HCT116 (cell line): ENCODE data around the gene ARTN. TPM values are rescaled to one million over a fixed set of nuclear protein-coding genes. Genes with fewer than 3 reads are reported as not detected.
A peak's percentile ranks its signal among the peaks of the same experiment; 100 is the strongest.

Experiments
- ATAC-seq: fragments of 200-7000 bp; cut with Tn5 transposase; 2 replicates; pipeline ENCODE4 v1.9.1; 2020; ENCODE audit warnings: mild to moderate bottlenecking, moderate library complexity
- BruUV-seq: library from RNA; stranded (reverse); fragments of 400-500 nt; replicated peaks from 2 replicates; lab custom pipeline; 2021; lab: Mats Ljungman, UMichigan
- CTCF ChIA-PET: fragments of 300-600 bp; sonication (Branson Sonifier 250); formaldehyde crosslinking; loops from one replicate; lab custom pipeline; 2021; ENCODE audit warnings: antibody characterized with exemption; lab: Charles Lee
- POLR2A ChIA-PET: fragments of 300-600, 350-600 bp; sonication (Branson Sonifier 250); formaldehyde crosslinking; loops from one replicate; lab custom pipeline; 2021; ENCODE audit warnings: antibody characterized with exemption; lab: Charles Lee
- RAD21 ChIA-PET, 2 experiments: fragments of 300-600 bp; sonication (Branson Sonifier 250); formaldehyde crosslinking; loops; one replicate each; lab custom pipeline; 2023; ENCODE audit warnings: low total read pairs in 2 of 2; ENCODE audit not compliant: uncharacterized antibody in 2 of 2, unreplicated experiment in 2 of 2, low non-redundant PET in 1 of 2; lab: Charles Lee
- DNase-seq: peaks from one replicate; pipeline ENCODE4 v3.0.0-alpha.2; 2010; ENCODE audit warnings: low read depth, low spot score
- H2AFZ ChIP-seq: fragments of 200-600 bp; shearing (Covaris generic), sonication (generic); 2 replicates; pipeline ENCODE4 v1.6.1; 2017; ENCODE audit warnings: low read depth, mixed run types, mixed read lengths, antibody characterized with exemption, low read length; ENCODE audit not compliant: poor library complexity, severe bottlenecking
- H3K27ac ChIP-seq: 2 replicates; pipeline ENCODE4 v1.5.1; 2012; ENCODE audit warnings: low read depth, low read length
- H3K27me3 ChIP-seq: fragments of 200-600 bp; sonication (generic); 2 replicates; pipeline ENCODE4 v1.6.1; 2016; ENCODE audit warnings: mixed run types, low read length, mixed read lengths; ENCODE audit not compliant: insufficient read depth
- H3K36me3 ChIP-seq, 2 experiments: fragments of 200-500 bp in 1 of 2; fragments of 200-600 bp in 1 of 2; sonication (Bioruptor generic) in 1 of 2; sonication (generic) in 1 of 2; 2 replicates each; pipeline versions ENCODE4 v1.5.1 to v1.6.1; 2014 to 2016; ENCODE audit warnings: low read length in 2 of 2, inconsistent platforms in 1 of 2, mixed read lengths in 1 of 2, mixed run types in 1 of 2; ENCODE audit not compliant: insufficient read depth in 2 of 2, control insufficient read depth in 1 of 2
- H3K4me1 ChIP-seq, 2 experiments: fragments of 200-600 bp in 1 of 2; sonication (generic) in 1 of 2; 2 replicates each; pipeline versions ENCODE4 v1.5.1 to v1.6.1; 2012 to 2017; ENCODE audit warnings: low read length in 2 of 2, inconsistent platforms in 1 of 2, mild to moderate bottlenecking in 1 of 2, mixed read lengths in 1 of 2, mixed run types in 1 of 2, moderate library complexity in 1 of 2; ENCODE audit not compliant: insufficient read depth in 2 of 2, control insufficient read depth in 1 of 2
- H3K4me2 ChIP-seq: fragments of 200-600 bp; sonication (generic); 2 replicates; pipeline ENCODE4 v1.6.1; 2017; ENCODE audit warnings: mixed run types, low read length, mixed read lengths
- H3K4me3 ChIP-seq, 2 experiments: fragments of 200-600 bp in 1 of 2; sonication (generic) in 1 of 2; replicated peaks in 1 of 2; 2 replicates each; pipeline ENCODE4 v1.5.1; 2011 to 2016; ENCODE audit warnings: low read length in 2 of 2, control low read depth in 1 of 2, low read depth in 1 of 2, mild to moderate bottlenecking in 1 of 2, mixed read lengths in 1 of 2, mixed run types in 1 of 2
- H3K79me2 ChIP-seq: fragments of 200-600 bp; sonication (generic); 2 replicates; pipeline ENCODE4 v1.6.1; 2017; ENCODE audit warnings: mild to moderate bottlenecking, mixed run types, low read length, moderate library complexity, mixed read lengths; ENCODE audit not compliant: insufficient read depth
- H3K9ac ChIP-seq: fragments of 200-600 bp; sonication (generic); 2 replicates; pipeline ENCODE4 v1.6.1; 2016; ENCODE audit warnings: low read length, mixed read lengths
- H3K9me2 ChIP-seq: fragments of 200-600 bp; sonication (generic), shearing (Covaris generic); 2 replicates; pipeline ENCODE4 v1.6.1; 2017; ENCODE audit warnings: mixed run types, mild to moderate bottlenecking, moderate library complexity; ENCODE audit not compliant: insufficient read depth
- H3K9me3 ChIP-seq, 2 experiments: fragments of 200-500 bp in 1 of 2; fragments of 200-600 bp in 1 of 2; sonication (Bioruptor generic) in 1 of 2; sonication (generic) in 1 of 2; 2 replicates each; pipeline ENCODE4 v1.6.1; 2014 to 2017; ENCODE audit warnings: low read length in 2 of 2, mixed read lengths in 2 of 2, inconsistent platforms in 1 of 2, low read depth in 1 of 2, mild to moderate bottlenecking in 1 of 2, mixed run types in 1 of 2, moderate library complexity in 1 of 2; ENCODE audit not compliant: control insufficient read depth in 1 of 2, insufficient read depth in 1 of 2
- H4K20me1 ChIP-seq: fragments of 200-600 bp; sonication (generic), shearing (Covaris generic); 2 replicates; pipeline ENCODE4 v1.6.1; 2017; ENCODE audit warnings: mixed run types, mild to moderate bottlenecking, moderate library complexity; ENCODE audit not compliant: insufficient read depth
- CBX3 ChIP-seq: IDR thresholded peaks from 2 replicates; pipeline ENCODE4 v1.6.1; 2012; ENCODE audit warnings: low read depth
- EGR1 ChIP-seq: IDR thresholded peaks from 2 replicates; pipeline ENCODE4 v1.6.1; 2012; ENCODE audit warnings: low read depth
- ELF1 ChIP-seq: IDR thresholded peaks from 2 replicates; pipeline ENCODE4 v1.6.1; 2012; ENCODE audit warnings: low read depth, borderline replicate concordance
- EZH2phosphoT487 ChIP-seq: fragments of 200-600 bp; IDR thresholded peaks from 2 replicates; pipeline ENCODE4 v1.6.1; 2018; ENCODE audit warnings: antibody characterized with exemption, borderline replicate concordance
- FOSL1 ChIP-seq: IDR thresholded peaks from 2 replicates; pipeline ENCODE4 v1.6.1; 2012; ENCODE audit warnings: low read depth
- JUND ChIP-seq: IDR thresholded peaks from 2 replicates; pipeline ENCODE4 v1.6.1; 2012
- POLR2A ChIP-seq: IDR thresholded peaks from 2 replicates; pipeline ENCODE4 v1.7.0; 2011; ENCODE audit warnings: borderline replicate concordance; ENCODE audit not compliant: insufficient read depth, insufficient read length; ENCODE audit errors: extremely low read depth
- POLR2AphosphoS5 ChIP-seq: IDR thresholded peaks from 2 replicates; pipeline ENCODE4 v1.6.1; 2011; ENCODE audit warnings: mild to moderate bottlenecking, low read depth, low read length, moderate library complexity
- SIN3A ChIP-seq: IDR thresholded peaks from 2 replicates; pipeline ENCODE4 v1.6.1; 2012; ENCODE audit warnings: low read depth
- SRF ChIP-seq: IDR thresholded peaks from 2 replicates; pipeline ENCODE4 v1.6.1; 2012; ENCODE audit warnings: low read depth
- TCF7L2 ChIP-seq: IDR thresholded peaks from 2 replicates; pipeline ENCODE4 v1.7.0; 2011; ENCODE audit warnings: borderline replicate concordance, inconsistent platforms; ENCODE audit not compliant: insufficient read depth, insufficient read length; ENCODE audit errors: extremely low read depth
- ZNF274 ChIP-seq: fragments of 200-500 bp; sonication (Bioruptor generic); IDR thresholded peaks from 2 replicates; pipeline ENCODE4 v1.6.1; 2014; ENCODE audit warnings: mild to moderate bottlenecking, low read depth, low read length, inconsistent platforms
- intact Hi-C: fragments of 100-400 bp; cut with micrococcal nuclease; formaldehyde crosslinking; loops from 2 replicates; pipeline ENCODE4 v1.10.0; 2022
- total RNA-seq: library from RNA; stranded (reverse); gene quantifications from one replicate; pipeline ENCODE4 v1.2.1, GENCODE V29; 2021; ENCODE audit not compliant: unreplicated experiment
- TF ChIP-seq, protein P1 (sequence below): IDR thresholded peaks from 2 replicates; pipeline ENCODE4 v1.6.1; 2012; ENCODE audit warnings: low read depth
- TF ChIP-seq, protein P2 (sequence below), 3 experiments: fragments of 200-600 bp in 1 of 3; sonication (generic) in 1 of 3; IDR thresholded peaks in 2 of 3; conservative IDR thresholded peaks in 1 of 3; 2 replicates each; pipeline ENCODE4 v1.5.1; 2012 to 2017; ENCODE audit warnings: low read depth in 2 of 3, low read length in 2 of 3, antibody characterized with exemption in 1 of 3, borderline replicate concordance in 1 of 3, control low read depth in 1 of 3, mild to moderate bottlenecking in 1 of 3, mixed read lengths in 1 of 3, mixed run types in 1 of 3, moderate library complexity in 1 of 3; ENCODE audit not compliant: insufficient read depth in 1 of 3

The ARTN gene
- total RNA-seq, 1 experiment from 2014 or later = 36.4 TPM

GRCh38 chr1:43932786-43933385 is 715 bp upstream of the ARTN start:
- no peak for DNase-seq
- ChIA-PET POLR2A (interaction anchor here (1.3 to 2.7 kb wide), 5 partner anchors 12 to 283 kb away, joined by 3 to 45 read pairs (median 3); partner anchors contain the start of genes KDM4A and ST3GAL3), CTCF (interaction anchor here (0.7 to 12.2 kb wide), 8 partner anchors 13 to 403 kb away, joined by 4 to 479 read pairs (median 16); partner anchors contain the start of genes IPO13 and PTPRF)

More at GRCh38 chr1:43932786-43933385, 715 bp upstream of the ARTN start:
- TF ChIP-seq POLR2AphosphoS5 (no peak), ELF1 (no peak), FOSL1 (no peak), POLR2A (no peak), TCF7L2 (no peak), EZH2phosphoT487 (no peak), ZNF274 (no peak), JUND (no peak), CBX3 (no peak), EGR1 (no peak), SRF (no peak), SIN3A (no peak)
- TF ChIP-seq, protein P1, sequence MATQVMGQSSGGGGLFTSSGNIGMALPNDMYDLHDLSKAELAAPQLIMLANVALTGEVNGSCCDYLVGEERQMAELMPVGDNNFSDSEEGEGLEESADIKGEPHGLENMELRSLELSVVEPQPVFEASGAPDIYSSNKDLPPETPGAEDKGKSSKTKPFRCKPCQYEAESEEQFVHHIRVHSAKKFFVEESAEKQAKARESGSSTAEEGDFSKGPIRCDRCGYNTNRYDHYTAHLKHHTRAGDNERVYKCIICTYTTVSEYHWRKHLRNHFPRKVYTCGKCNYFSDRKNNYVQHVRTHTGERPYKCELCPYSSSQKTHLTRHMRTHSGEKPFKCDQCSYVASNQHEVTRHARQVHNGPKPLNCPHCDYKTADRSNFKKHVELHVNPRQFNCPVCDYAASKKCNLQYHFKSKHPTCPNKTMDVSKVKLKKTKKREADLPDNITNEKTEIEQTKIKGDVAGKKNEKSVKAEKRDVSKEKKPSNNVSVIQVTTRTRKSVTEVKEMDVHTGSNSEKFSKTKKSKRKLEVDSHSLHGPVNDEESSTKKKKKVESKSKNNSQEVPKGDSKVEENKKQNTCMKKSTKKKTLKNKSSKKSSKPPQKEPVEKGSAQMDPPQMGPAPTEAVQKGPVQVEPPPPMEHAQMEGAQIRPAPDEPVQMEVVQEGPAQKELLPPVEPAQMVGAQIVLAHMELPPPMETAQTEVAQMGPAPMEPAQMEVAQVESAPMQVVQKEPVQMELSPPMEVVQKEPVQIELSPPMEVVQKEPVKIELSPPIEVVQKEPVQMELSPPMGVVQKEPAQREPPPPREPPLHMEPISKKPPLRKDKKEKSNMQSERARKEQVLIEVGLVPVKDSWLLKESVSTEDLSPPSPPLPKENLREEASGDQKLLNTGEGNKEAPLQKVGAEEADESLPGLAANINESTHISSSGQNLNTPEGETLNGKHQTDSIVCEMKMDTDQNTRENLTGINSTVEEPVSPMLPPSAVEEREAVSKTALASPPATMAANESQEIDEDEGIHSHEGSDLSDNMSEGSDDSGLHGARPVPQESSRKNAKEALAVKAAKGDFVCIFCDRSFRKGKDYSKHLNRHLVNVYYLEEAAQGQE = no peak
- TF ChIP-seq, protein P2, sequence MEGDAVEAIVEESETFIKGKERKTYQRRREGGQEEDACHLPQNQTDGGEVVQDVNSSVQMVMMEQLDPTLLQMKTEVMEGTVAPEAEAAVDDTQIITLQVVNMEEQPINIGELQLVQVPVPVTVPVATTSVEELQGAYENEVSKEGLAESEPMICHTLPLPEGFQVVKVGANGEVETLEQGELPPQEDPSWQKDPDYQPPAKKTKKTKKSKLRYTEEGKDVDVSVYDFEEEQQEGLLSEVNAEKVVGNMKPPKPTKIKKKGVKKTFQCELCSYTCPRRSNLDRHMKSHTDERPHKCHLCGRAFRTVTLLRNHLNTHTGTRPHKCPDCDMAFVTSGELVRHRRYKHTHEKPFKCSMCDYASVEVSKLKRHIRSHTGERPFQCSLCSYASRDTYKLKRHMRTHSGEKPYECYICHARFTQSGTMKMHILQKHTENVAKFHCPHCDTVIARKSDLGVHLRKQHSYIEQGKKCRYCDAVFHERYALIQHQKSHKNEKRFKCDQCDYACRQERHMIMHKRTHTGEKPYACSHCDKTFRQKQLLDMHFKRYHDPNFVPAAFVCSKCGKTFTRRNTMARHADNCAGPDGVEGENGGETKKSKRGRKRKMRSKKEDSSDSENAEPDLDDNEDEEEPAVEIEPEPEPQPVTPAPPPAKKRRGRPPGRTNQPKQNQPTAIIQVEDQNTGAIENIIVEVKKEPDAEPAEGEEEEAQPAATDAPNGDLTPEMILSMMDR (IDR thresholded peaks at IDR 0.05 in 2 of 3, conservative IDR thresholded peaks at IDR 0.05 in 1 of 3; ENCODE audit: borderline replicate concordance in 1 of 3, insufficient read depth in 1 of 3, low read depth in 2 of 3, low read length in 2 of 3) = no peak
- peak overlapping the region; percentile 80 for H3K9ac ChIP-seq
- H2AFZ ChIP-seq = no peak overlapping the region
- 0 out of 4 replicates have a peak, but pooled peaks cover 0 to 10% of the 10 kb centered on the region in 2 experiments for H3K36me3 ChIP-seq
- peak overlapping the region; percentile 71 for H3K27ac ChIP-seq
- TSS peak; percentile 54 for BruUV-seq
- H3K9me3 ChIP-seq = no peaks in the 10 kb centered on the region
- RAD21 ChIA-PET = interaction anchor here (0.5 to 3.6 kb wide), 3 partner anchors 75 to 168 kb away, joined by 3 to 109 read pairs (median 85); no protein-coding TSS in a partner anchor
- peaks cover 9% of the 10 kb centered on the region; the same call in 1 of the 2 replicates for H3K79me2 ChIP-seq
- H3K9me2 ChIP-seq = no peaks in the 10 kb centered on the region
- ATAC-seq = peak; percentile 0; the same call in 1 of the 2 replicates
- H4K20me1 ChIP-seq = no peaks in the 10 kb centered on the region
- peak overlapping the region; percentile 92 for H3K4me2 ChIP-seq
- no peaks in the 10 kb centered on the region for H3K27me3 ChIP-seq
- H3K4me1 ChIP-seq = peaks cover 37 to 78% of the 10 kb centered on the region in 2 experiments
- peak overlapping the region; percentile 75 to 77 for H3K4me3 ChIP-seq
- intact Hi-C loops = loop anchor here (5.0 kb wide), 3 partner anchors 96 to 406 kb away; no protein-coding TSS in a partner anchor
